Measurements from ENCODE around the gene XXYLT1. TPM values are rescaled to one million over a fixed set of nuclear protein-coding genes. Genes with fewer than 3 reads are reported as not detected.

Gene XXYLT1
- polyA plus RNA-seq, 6 donors from 2014 or later, result 1.7 to 3.7 (median 3.6) TPM; not detected in 1

- no peak for DNase-seq
- H3K27ac Mint-ChIP-seq, result peak overlapping the region in 2 of 6 donors; percentile 12 to 43
- no peak for ATAC-seq (ENCODE audit: low read depth in 2 of 2)
- H3K36me3 Mint-ChIP-seq, result peaks cover 0 to 15% of the 10 kb centered on the region in 2 donors
- no peaks in the 10 kb centered on the region for H3K9me3 Mint-ChIP-seq
- H3K4me1 Mint-ChIP-seq, result no peaks in the 10 kb centered on the region
- H3K27me3 Mint-ChIP-seq, result no peaks in the 10 kb centered on the region
- H3K4me3 Mint-ChIP-seq, result no peak overlapping the region
These were observed 12.0 kb upstream of the XXYLT1 start for GRCh38 chr3:195282961-195283360.

GRCh38 chr3:195274259-195274966 is 3.5 kb upstream of the XXYLT1 start:
- Mint-ChIP-seq H3K4me1 (peaks cover 7 to 15% (median 15%) of the 10 kb centered on the region in 3 donors), H3K36me3 (no peaks in the 10 kb centered on the region), H3K4me3 (no peak overlapping the region), H3K9me3 (no peaks in the 10 kb centered on the region), H3K27me3 (no peaks in the 10 kb centered on the region), H3K27ac (no peak overlapping the region)
- DNase-seq (no peak), ATAC-seq (ENCODE audit: low read depth in 2 of 2) (no peak)

DNA sequence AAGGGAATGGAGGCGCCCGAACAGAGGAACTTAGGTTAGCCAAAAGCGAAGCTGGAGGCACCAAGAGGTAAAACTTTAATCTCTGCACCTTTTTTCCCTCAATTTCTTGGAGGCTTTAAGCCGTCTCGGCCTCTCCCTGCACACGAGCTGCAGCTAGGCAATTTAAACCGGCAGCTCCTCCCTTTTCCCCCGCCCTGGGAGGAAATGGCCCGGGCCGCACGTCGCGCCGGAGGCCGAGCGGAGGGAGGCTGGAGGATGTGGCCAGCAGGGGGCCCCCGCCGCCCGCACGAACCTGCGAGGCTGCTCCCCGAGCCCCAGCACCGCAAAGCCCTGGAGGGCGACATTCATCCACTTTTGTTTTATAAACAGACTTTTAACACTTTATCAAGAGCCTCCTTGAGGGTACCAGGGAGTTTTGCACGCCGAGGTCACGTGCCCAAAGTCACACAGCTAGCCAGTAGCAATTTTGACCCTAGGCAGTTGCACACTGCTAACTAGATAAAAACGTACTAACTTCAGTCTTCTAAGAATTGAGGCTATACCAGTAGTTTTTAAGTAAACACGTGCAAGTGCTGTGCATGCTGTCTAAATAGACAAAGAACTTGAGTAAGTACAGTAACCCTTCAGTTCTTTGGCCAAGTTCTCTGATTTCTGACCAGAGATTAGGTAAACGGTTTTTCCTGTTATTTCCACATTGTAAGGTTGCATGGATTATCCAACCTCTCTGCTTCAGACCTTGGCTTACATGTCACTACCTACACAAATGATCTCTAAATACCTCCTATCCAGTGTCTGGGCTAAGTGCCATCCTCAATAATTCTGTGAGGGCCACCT is 668 bp upstream of the XXYLT1 start:
- DNase-seq, result peak; percentile 83
- no peaks in the 10 kb centered on the region for H3K36me3 Mint-ChIP-seq

GRCh38 chr3:195270079-195270816 is 711 bp downstream of the XXYLT1 start:
- Mint-ChIP-seq H3K9me3 (no peaks in the 10 kb centered on the region), H3K36me3 (no peaks in the 10 kb centered on the region), H3K4me1 (peaks cover 14 to 24% (median 23%) of the 10 kb centered on the region in 3 donors), H3K4me3 (peak overlapping the region; percentile 78 to 91 (median 88)), H3K27ac (peak overlapping the region in 4 of 6 donors; percentile 6 to 91 (median 70)), H3K27me3 (no peaks in the 10 kb centered on the region)
- peak; percentile 26 for DNase-seq
- ATAC-seq (ENCODE audit: low read depth in 2 of 2), result no peak

More for the DNA sequence above, 668 bp upstream of the XXYLT1 start:
- H3K4me3 Mint-ChIP-seq, result peak overlapping the region; percentile 81 to 93 (median 88)
- H3K27ac Mint-ChIP-seq, result peak overlapping the region; percentile 60 to 96 (median 77)
- H3K9me3 Mint-ChIP-seq, result no peaks in the 10 kb centered on the region
- peak; percentile 70 to 71 for ATAC-seq (ENCODE audit: low read depth in 2 of 2)
- H3K4me1 Mint-ChIP-seq, result peaks cover 14 to 24% (median 23%) of the 10 kb centered on the region in 3 donors
- H3K27me3 Mint-ChIP-seq, result no peaks in the 10 kb centered on the region

- no peaks in the 10 kb centered on the region for H3K27me3 Mint-ChIP-seq
These were observed 1.4 kb downstream of the XXYLT1 start for GRCh38 chr3:195269375-195270078.

DNA sequence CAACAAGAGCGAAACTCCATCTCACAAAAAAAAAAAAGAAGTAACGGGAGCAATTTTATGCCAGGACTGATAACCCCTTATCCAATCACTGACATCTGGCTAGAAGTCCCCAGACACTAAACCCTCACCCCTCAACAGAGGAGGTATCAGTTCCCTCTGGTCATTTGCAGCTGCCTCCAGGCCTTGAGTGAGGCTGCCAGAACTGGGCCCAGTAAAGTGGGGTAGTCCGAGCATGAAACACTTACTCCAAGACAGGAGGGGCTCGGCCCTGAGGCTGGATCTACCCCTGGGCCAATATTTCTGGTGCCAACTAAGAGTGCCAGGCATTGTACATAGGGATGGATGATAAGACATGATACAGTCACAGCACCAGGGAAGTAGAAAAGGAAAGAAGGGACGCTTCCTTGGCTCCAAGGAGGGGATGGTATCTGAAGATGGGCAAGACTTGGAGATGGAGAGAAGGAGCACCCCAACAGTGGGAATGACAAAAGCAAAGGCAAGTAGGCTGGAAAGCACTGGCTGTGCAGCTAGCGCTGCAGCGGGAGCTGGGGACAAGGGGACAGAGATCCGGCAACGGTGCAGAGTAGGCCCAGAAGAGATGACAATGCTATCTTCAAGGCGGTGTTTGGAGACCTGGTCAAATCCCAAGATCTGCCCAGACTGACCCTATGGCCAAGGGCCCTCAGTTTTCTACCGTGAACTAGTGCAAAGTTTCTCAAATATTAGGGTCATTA is 2.2 kb downstream of the XXYLT1 start:
- Mint-ChIP-seq H3K27me3 (no peaks in the 10 kb centered on the region), H3K27ac (peak overlapping the region in 1 of 6 donors; percentile 65)

More at GRCh38 chr3:195269375-195270078, 1.4 kb downstream of the XXYLT1 start:
- H3K27ac Mint-ChIP-seq, result peak overlapping the region in 3 of 6 donors; percentile 6 to 91 (median 72)
- no peaks in the 10 kb centered on the region for H3K9me3 Mint-ChIP-seq
- DNase-seq, result no peak
- H3K4me1 Mint-ChIP-seq, result peaks cover 14 to 24% (median 23%) of the 10 kb centered on the region in 3 donors
- no peak for ATAC-seq (ENCODE audit: low read depth in 2 of 2)
- no peaks in the 10 kb centered on the region for H3K36me3 Mint-ChIP-seq
- peak overlapping the region; percentile 78 to 91 (median 88) for H3K4me3 Mint-ChIP-seq

GRCh38 chr3:195267096-195267495 is 3.9 kb downstream of the XXYLT1 start:
- Mint-ChIP-seq H3K4me1 (peaks cover 13 to 23% (median 22%) of the 10 kb centered on the region in 3 donors), H3K4me3 (no peak overlapping the region), H3K27ac (no peak overlapping the region), H3K27me3 (no peaks in the 10 kb centered on the region), H3K9me3 (no peaks in the 10 kb centered on the region), H3K36me3 (no peaks in the 10 kb centered on the region)
- ATAC-seq (ENCODE audit: low read depth in 2 of 2) (no peak), DNase-seq (no peak)

More for the DNA sequence above, 2.2 kb downstream of the XXYLT1 start:
- no peak for DNase-seq
- Mint-ChIP-seq H3K9me3 (no peaks in the 10 kb centered on the region), H3K36me3 (no peaks in the 10 kb centered on the region), H3K4me1 (peaks cover 14 to 24% (median 23%) of the 10 kb centered on the region in 3 donors), H3K4me3 (peak overlapping the region; percentile 35 to 89 (median 76))
- ATAC-seq (ENCODE audit: low read depth in 2 of 2), result no peak

DNA sequence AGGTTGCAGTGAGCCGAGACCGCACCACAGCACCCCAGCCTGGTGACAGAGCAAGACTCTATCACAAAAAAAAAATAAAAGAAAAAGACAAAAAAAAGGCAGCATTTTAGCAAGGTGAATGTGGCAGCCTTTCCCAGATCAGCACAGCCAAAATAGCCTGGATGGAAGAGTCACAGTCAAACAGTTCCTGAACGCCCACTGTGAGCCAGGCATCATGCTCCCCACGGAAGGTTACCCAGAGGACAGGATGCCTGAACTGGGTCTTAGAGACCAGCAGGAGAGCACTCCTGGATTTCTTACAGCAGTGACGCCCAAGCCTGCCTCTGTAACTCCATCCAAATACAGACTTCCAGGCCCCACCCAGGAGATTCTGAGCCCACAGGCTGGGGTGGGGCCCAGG is 4.5 kb downstream of the XXYLT1 start:
- no peak for ATAC-seq (ENCODE audit: low read depth in 2 of 2)

DNA sequence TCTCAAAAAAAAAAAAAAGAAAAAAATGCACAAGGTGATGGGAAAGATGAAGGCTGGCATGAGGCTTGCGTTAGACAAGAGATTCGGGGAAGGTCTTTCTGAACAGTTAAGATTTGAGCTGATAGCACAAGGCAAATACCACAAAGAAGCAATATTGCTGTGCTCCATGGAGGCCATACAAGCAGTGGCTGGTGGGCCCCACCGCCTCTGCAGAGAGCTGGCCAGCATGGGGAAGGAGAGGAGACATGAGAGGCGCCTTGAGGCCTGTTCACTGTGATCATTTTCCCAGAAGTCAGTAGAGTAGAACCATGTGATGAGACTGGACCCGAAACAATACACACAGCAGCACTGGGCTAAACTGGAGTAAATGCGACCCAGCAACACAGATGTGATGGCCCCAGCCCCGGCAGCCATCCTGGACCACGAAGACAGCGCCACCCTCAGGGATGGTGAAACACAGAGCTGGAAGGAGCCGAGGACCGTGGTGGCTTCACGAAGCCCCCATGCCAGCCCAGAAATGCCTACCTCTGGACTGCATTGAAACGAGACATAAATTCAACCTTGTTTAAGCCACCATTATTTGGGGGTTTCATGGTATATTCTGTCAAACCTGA is 5.5 kb downstream of the XXYLT1 start:
- no peak for ATAC-seq (ENCODE audit: low read depth in 2 of 2)
- DNase-seq, result no peak
- no peaks in the 10 kb centered on the region for H3K9me3 Mint-ChIP-seq
- H3K27ac Mint-ChIP-seq, result no peak overlapping the region
- no peaks in the 10 kb centered on the region for H3K27me3 Mint-ChIP-seq
- H3K4me3 Mint-ChIP-seq, result no peak overlapping the region
- H3K4me1 Mint-ChIP-seq, result peaks cover 15 to 28% (median 24%) of the 10 kb centered on the region in 3 donors
- H3K36me3 Mint-ChIP-seq, result no peaks in the 10 kb centered on the region

More for the DNA sequence above, 4.5 kb downstream of the XXYLT1 start:
- no peaks in the 10 kb centered on the region for H3K36me3 Mint-ChIP-seq
- H3K4me3 Mint-ChIP-seq, result peak overlapping the region in 1 of 8 donors; percentile 26
- no peaks in the 10 kb centered on the region for H3K9me3 Mint-ChIP-seq
- H3K27me3 Mint-ChIP-seq, result no peaks in the 10 kb centered on the region
- H3K27ac Mint-ChIP-seq, result no peak overlapping the region
- no peak for DNase-seq
- H3K4me1 Mint-ChIP-seq, result peaks cover 11 to 18% (median 17%) of the 10 kb centered on the region in 3 donors

DNA sequence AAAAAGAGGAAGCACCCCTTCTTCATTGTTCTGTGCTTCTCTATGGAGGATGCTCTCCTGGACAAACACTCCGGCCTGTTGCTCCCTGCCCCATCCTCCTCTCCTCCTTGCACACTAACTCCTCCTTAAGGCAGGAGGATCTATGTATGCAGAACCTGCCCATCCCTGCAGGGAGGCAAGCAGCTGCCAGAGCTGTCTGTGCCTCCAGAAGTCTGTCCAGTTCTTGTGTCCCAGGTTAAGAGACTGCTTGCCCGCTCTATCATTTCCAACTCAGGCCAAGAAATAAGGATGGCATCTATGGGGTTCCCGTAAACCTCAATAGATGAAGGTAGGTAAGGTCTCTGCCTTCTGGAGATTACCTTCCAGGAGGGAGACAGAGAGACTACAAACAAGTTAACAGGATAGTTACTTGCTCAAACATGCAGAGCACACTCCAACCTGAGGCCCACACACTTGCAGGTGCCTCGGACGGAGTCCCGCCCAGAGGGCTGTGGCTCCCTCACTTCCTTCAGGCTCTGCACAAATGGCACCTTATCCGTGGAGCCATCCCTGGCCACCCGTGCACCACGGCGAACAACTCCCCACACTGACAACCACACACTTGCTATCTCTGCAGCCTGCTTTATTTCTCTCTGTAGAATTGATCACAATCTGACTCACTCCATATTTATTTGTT is 6.9 kb downstream of the XXYLT1 start:
- Mint-ChIP-seq H3K27me3 (no peaks in the 10 kb centered on the region), H3K9me3 (no peaks in the 10 kb centered on the region), H3K4me3 (peak overlapping the region in 1 of 8 donors; percentile 44), H3K36me3 (no peaks in the 10 kb centered on the region), H3K4me1 (peaks cover 10 to 16% (median 14%) of the 10 kb centered on the region in 3 donors), H3K27ac (peak overlapping the region in 2 of 6 donors; percentile 39 to 42)
- DNase-seq (no peak), ATAC-seq (ENCODE audit: low read depth in 2 of 2) (no peak)

DNA sequence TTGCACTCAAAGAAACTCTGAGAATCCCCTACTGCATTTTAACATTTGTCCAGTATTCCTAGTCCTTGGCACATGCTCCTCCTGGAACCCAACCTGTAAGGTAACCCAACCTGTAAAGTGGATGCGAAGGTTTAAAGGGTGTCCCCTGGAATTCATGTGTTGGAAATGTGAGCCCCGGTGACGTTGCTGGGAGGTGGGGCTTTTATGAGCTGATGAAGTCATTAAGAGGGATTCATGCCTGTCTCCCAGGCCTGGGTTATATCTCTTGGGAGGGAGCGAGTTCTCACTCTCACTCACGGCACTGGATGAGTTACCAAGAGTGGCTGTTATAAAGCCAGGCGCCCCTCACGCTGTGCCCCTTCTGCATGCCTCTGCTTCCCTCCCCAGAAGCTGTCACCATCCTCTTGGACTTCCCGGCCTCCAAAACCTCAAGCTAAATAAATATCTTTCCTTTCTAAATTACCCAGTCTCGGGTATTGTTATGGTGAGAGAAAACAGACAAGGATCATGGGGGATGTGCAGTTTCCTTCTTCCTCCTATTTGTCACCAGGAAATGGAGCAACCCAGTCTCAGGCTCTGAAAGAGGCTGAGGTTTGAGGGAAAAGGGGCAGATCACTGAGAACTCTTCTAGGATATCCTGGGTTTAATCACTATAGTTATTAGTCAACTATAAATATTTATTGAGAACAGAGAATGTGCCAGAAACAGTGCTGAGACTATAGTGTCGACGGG is 7.6 kb downstream of the XXYLT1 start:
- Mint-ChIP-seq H3K36me3 (no peaks in the 10 kb centered on the region), H3K27me3 (no peaks in the 10 kb centered on the region), H3K4me3 (peak overlapping the region in 1 of 8 donors; percentile 46), H3K4me1 (peaks cover 8 to 16% (median 15%) of the 10 kb centered on the region in 3 donors), H3K9me3 (no peaks in the 10 kb centered on the region), H3K27ac (peak overlapping the region in 2 of 6 donors; percentile 14 to 39)
- ATAC-seq (ENCODE audit: low read depth in 2 of 2) (no peak), DNase-seq (no peak)
